Fibroblast of gingiva (primary cell): ENCODE measurements around the gene COL23A1.

ENCODE experiments used
- DNase-seq: peaks from one replicate; pipeline ENCODE4 v3.0.0-alpha.2; 2011; ENCODE audit warnings: low read depth

Gene COL23A1

GRCh38 chr5:178224403-178224802 lies 365.8 kb downstream of the COL23A1 start:
- DNase-seq: no peak

DNA sequence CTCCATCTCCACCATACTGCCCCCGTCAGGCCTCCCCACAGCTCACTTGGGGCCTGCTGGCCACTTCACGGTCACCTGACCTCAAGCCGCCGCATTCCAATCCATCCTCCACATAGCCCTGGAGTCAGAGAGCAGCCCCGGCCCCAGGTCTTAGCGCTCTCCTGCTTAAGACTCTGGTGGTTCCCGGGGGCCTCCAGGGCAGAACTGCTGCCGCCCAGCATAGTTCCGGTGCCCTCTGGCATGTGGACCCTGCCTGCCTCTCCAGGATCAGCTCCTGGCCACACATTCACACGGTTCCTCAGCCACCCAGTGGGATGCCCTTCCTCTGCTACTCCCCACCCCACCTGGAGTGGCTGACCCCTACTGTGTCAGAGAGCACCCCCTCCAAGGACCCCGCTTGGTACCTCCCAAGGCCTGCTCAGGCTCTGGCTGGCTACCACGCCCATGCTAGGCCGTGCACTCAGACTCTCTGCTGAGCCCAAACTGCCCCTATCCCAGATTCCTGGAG lies 366.3 kb downstream of the COL23A1 start:
- no peak for DNase-seq

GRCh38 chr5:178223196-178223773 lies 366.9 kb downstream of the COL23A1 start:
- DNase-seq: no peak

DNA sequence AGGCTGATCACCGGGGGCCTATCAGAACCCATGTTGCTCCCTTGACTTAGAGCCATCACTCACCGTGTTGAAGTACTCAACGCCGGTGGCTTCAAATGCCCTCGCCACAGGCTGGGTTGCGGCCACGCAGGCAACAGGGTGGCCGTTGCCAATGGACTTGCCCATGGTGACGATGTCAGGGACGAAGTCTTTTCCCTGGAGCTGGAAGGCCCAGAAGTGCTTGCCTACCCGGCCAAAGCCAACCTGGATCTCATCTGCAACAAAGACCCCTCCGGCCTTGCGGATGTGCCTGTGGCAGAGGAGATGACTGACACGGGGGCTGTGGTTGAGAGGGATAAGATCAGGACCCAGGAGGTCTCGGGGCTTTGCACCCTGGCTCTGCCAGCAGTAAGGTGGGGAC lies 367.9 kb downstream of the COL23A1 start:
- no peak for DNase-seq

- no peak for DNase-seq
These were observed 368.3 kb downstream of the COL23A1 start for GRCh38 chr5:178221853-178222252.

GRCh38 chr5:178221282-178221681 lies 368.9 kb downstream of the COL23A1 start:
- DNase-seq: no peak

DNA sequence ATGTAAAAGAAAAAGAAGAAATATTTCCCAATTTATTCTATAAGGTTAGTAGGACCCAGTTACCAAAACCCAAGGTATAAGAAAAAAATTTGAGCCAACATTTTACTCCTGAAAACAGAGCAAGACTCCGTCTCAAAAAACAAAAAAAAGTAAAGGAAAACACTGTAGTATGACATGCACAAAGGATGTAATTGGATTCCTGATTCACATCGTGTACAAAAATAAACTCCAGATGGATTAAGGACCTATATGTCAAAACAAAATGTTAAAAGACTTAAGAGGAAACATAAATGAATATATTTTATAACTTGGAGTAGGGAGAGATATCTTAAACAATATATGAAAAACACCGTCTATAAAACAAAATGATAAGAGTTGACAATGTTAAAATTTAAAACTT lies 371.4 kb downstream of the COL23A1 start:
- no peak for DNase-seq

GRCh38 chr5:178218237-178218776 lies 371.9 kb downstream of the COL23A1 start:
- DNase-seq: no peak

DNA sequence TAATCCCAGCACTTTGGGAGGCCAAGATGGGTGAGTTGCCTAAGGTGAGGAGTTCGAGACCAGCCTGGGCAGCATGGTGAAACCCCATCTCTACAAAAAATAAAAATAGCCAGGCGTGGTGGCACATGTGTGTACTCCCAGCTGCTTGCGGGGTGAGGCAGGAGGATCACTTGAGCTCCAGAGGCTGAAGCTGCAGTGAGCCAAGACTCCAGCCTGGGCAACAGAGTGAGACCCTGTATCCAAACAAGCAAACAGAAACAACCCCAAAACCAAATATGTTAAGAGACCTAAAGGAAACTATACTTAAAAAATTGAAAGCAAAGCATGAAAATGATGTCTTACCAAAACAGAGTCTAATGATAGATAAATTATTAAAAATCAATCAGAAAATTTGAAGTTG lies 373.4 kb downstream of the COL23A1 start:
- no peak for DNase-seq

GRCh38 chr5:178216088-178216534 lies 374.1 kb downstream of the COL23A1 start:
- DNase-seq: no peak

DNA sequence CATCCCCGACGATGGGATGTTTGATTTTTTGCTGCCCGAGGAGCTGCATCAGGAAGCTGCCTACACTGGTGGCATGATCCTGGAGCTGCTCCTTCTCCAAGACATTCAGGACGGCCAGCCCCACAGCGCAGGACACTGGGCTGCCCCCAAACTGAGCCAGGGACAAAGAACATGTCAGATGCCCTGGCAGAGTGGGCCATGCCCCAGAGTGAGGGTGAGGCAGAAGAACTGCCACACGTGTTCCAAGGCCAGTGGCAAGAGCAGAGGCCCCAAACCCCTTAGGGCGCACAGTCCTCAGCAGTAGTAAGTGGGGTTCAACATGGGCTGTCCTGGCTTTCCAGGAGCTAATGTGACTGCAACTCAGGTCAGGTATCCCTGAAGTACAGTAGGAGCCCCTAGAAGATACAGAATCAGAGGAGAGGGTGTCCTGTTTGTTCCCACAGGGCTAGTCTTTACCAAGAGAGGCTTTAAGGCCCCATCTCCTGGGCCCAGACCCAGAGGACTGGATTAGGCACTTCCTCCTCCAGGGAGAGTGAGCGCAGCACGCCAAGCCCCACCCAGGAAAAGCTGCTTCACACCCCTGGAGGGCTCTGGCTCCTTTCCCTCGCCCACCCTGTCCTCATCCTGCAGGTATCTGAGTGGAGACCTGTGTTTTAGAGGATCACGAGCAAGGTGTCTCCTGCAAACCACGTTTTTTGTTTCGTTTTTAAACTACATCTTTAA lies 374.8 kb downstream of the COL23A1 start:
- DNase-seq: no peak

- DNase-seq: no peak
These were observed 375.9 kb downstream of the COL23A1 start for GRCh38 chr5:178214160-178214803.

DNA sequence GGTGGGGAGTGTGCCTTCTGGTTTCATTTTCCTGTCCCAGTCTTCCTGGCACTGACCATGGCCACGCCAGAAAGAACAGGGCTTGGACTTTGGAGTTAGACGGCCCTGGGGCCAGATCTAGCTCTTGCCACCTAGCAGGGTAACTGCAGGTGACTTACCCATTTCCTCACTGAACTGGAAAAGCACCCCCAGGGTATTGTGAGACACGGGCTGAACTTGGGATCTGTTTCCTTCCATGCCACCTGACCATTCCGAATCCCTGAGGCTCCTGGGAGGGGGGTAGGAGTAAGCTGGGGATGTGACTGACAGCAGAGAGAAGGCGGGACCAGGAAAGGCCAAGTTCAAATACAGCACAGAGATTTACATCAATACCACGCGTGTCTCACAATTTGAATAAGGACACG lies 376.4 kb downstream of the COL23A1 start:
- DNase-seq: no peak

DNA sequence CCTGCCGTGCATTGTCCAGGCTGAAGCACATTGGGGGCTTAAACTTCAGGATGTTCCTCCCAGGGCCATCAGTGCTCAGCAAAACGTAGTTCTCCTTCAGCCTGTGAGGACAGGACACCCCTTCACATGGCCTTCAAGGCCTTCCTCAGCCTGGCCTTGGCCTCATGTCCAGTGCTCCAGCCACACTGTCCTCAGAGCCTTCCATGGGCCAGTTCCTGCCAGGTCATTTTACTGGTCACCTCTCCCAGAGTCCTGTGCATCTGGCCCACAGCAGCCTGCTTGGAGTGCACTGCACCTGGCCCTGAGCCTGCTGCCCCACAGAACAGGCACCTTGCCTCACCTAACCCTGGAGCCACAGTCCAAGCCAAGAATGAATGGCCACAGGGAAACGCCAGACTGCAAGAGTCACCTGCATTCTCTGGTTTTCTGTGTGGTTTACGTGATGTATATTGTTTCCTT lies 377.2 kb downstream of the COL23A1 start:
- no peak for DNase-seq

GRCh38 chr5:178212241-178213002 lies 377.8 kb downstream of the COL23A1 start:
- no peak for DNase-seq

GRCh38 chr5:178211095-178212048 lies 378.8 kb downstream of the COL23A1 start:
- DNase-seq: no peak

DNA sequence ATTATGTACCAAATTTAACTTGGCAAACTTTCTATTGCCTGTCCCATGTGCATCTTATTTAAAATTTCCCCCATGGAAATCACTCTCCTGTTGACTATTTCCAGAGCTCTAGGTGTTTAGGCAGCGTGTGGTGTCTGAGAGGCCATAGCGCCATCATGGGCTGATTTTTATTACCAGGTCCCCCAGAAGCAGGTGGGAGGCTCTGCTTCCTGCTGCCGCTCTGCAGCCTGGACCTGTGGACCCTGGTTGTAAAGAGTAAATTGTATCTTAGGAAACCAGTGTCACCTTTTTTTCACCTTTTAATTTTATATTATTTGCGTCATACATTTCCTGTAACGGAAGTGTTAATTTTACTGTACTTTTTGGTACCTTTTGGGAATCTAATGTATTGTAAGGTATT lies 379.5 kb downstream of the COL23A1 start:
- no peak for DNase-seq

DNA sequence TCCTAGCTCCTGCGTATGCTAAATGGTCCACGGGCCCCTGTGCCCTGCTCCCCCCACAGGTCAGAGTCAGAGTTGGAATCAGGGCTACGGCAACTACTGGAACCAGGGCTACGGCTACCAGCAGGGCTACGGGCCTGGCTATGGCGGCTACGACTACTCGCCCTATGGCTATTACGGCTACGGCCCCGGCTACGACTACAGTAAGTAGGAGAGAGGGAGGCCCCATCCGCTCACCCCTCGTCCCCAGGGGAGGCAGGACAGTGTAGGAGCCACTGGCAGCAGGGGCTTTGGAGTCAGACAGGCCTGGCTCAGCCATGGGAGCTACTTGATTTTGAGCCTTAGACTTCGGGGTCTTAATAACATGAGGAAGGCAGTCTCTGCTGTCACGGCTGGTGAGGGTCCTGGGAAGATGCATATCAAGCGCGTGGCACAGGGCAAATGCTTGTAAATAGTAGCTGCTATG lies 380.1 kb downstream of the COL23A1 start:
- no peak for DNase-seq

- no peak for DNase-seq
These were observed 380.7 kb downstream of the COL23A1 start for GRCh38 chr5:178209334-178210072.
